HG02588 (cell line): ENCODE results near the gene SERPINF2.
"Not testable (repeated sequence)": the region's sequence is repeated elsewhere in the genome, so short reads cannot be mapped to it uniquely, and the experiment has no call there.

ENCODE experiments used
- ATAC-seq: cut with Tn5 transposase; IDR thresholded peaks from one replicate; pipeline ENCODE4 v1.9.1; 2021; ENCODE audit warnings: mild to moderate bottlenecking, moderate library complexity; ENCODE audit not compliant: unreplicated experiment

Gene SERPINF2

GRCh38 chr17:1716076-1716911, 26.4 kb upstream of the SERPINF2 start:
- ATAC-seq, result peak; percentile 71

- peak; percentile 36 for ATAC-seq
Observed at GRCh38 chr17:1716912-1717695, 25.6 kb upstream of the SERPINF2 start.

- no peak for ATAC-seq
Observed at GRCh38 chr17:1718362-1719165, 24.1 kb upstream of the SERPINF2 start.

GRCh38 chr17:1720856-1721386, 21.8 kb upstream of the SERPINF2 start:
- ATAC-seq, result no peak

- not testable (repeated sequence) for ATAC-seq
Observed at GRCh38 chr17:1722022-1722421, 20.6 kb upstream of the SERPINF2 start.

- peak; percentile 50 for ATAC-seq
Observed at GRCh38 chr17:1724351-1724868, 18.3 kb upstream of the SERPINF2 start, which contains the start of gene WDR81. WDR81 (plus strand) TSS chr17:1724704; CDS start chr17:1724960, 256 bp downstream.

- ATAC-seq, result no peak
Observed at GRCh38 chr17:1724869-1725641, 17.6 kb upstream of the SERPINF2 start.

GRCh38 chr17:1725642-1726511, 16.8 kb upstream of the SERPINF2 start:
- no peak for ATAC-seq

- no peak for ATAC-seq
Observed at GRCh38 chr17:1726626-1727257, 15.9 kb upstream of the SERPINF2 start.

GRCh38 chr17:1727258-1727789, 15.3 kb upstream of the SERPINF2 start:
- no peak for ATAC-seq

GRCh38 chr17:1727876-1728630, 14.6 kb upstream of the SERPINF2 start:
- no peak for ATAC-seq

- ATAC-seq, result no peak
Observed at GRCh38 chr17:1729966-1730325, 12.7 kb upstream of the SERPINF2 start.

GRCh38 chr17:1730326-1731193, 12.1 kb upstream of the SERPINF2 start:
- ATAC-seq, result no peak

- no peak for ATAC-seq
Observed at GRCh38 chr17:1731194-1731506, 11.5 kb upstream of the SERPINF2 start.

- no peak for ATAC-seq
Observed at GRCh38 chr17:1732241-1732832, 10.3 kb upstream of the SERPINF2 start.

GRCh38 chr17:1732833-1733321, 9.8 kb upstream of the SERPINF2 start:
- no peak for ATAC-seq
